HG03108 (cell line): ENCODE data around the gene SEMA4D.

Source experiments
- ATAC-seq: cut with Tn5 transposase; IDR thresholded peaks from one replicate; pipeline ENCODE4 v1.9.1; 2021; ENCODE audit warnings: moderate library complexity; ENCODE audit not compliant: unreplicated experiment

SEMA4D gene

DNA sequence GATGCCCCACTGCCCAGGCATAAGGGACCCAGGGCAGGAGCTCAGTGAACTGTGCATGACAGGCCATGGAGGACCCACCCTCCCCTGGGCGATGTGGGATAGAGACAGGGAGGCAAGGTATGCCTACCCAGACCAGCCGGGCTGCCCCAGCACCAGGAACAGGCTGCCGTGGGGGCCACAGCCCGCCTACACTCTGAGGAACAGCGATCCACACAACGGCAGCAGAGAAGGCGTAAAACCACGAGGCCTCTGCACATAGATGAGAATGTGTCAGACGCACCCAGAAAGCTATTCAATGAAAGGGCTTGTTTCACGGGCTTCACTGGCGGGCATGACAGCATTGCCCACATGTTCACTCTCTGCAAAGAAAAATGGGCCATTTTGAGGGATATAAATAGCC lies 49.5 kb downstream of the SEMA4D start:
- ATAC-seq, result no peak

DNA sequence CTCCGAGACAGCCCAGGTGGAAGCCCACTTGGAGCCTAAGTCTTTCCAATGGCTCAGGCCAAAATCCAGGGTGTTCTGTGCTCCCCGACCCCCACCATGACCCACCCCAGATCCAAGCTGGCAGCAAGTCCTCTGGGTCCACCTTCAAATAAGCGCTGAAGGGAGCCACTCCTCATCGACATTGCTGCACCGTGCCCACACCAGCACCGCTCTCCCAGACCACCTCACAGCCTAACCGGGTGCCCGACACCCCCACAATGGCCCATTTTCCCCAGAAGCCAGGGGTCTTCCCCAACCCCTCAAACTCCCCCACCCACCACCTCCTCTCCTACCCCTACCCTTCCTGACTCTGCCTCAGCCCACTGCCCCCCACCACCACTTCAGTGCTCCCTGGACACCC lies 50.5 kb downstream of the SEMA4D start:
- no peak for ATAC-seq

DNA sequence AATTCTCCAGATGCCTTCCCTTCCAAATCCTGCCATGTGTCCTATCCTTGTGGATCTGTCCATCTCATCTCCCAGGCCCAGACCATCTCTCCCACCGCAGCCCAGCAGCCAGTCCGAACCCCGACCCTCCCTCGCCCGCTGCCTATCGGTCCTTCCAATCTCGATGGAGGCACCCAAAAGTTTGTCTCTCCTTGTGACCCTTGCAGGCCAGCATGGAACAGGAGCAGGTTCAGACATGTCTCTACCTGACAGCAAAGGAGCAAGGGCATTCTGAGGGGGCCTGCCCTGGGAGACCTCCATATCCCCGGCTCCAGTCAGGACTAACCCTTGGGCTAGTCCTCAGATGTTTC lies 51.0 kb downstream of the SEMA4D start:
- ATAC-seq, result no peak

DNA sequence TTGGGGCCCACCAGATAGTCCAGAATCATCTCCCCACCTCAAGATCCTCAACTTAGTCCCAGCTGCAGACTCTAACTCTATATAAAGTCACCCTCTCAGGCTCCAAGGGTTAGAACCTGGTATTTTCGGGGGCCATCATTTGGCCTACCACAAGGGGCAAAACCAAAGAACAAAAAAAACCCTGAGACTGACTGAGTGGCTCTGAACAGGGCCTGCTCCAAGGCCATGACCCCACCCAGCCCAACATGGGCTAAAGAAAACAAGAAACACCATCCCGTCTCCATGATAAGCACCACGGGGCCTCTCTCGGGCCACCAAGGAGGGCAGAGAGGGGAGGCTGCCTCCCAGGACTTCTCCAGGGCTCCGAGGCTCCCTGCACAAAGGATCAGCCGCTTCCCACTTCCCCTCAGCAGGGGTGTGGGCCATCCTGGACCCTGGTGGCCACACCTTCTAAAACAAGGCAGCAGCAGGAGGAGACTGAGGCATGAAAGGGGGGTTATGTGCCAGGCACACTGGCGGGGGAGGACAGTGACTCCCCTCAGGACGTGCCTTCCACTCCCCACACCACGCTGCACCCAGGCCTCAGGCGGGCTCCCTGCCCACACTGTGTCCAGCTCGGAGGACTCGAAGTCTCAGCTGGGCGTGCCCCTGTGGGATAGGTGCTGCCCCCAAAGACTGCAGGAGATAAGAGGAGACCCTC lies 51.5 kb downstream of the SEMA4D start:
- no peak for ATAC-seq

DNA sequence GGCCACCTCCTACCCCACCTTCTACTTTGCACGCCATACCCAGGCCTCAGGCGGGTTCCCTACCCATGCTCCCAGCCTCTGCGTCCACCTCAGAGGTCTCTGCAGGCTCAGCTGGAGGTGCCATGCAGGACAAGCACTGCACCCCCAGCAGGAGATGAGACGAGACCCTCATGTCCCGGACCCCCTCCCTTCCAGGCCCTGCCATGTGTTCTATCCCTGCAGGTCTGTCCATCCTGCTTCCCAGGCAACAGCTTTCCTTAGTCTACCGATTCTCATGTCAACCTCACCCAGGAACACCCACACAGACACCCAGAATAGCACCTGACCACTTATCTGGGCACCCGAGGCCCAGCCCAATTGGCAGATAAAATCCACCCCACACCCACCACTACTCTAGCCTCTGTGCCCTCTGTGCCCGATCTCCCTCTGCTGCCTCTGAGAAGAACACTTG lies 52.1 kb downstream of the SEMA4D start:
- no peak for ATAC-seq

DNA sequence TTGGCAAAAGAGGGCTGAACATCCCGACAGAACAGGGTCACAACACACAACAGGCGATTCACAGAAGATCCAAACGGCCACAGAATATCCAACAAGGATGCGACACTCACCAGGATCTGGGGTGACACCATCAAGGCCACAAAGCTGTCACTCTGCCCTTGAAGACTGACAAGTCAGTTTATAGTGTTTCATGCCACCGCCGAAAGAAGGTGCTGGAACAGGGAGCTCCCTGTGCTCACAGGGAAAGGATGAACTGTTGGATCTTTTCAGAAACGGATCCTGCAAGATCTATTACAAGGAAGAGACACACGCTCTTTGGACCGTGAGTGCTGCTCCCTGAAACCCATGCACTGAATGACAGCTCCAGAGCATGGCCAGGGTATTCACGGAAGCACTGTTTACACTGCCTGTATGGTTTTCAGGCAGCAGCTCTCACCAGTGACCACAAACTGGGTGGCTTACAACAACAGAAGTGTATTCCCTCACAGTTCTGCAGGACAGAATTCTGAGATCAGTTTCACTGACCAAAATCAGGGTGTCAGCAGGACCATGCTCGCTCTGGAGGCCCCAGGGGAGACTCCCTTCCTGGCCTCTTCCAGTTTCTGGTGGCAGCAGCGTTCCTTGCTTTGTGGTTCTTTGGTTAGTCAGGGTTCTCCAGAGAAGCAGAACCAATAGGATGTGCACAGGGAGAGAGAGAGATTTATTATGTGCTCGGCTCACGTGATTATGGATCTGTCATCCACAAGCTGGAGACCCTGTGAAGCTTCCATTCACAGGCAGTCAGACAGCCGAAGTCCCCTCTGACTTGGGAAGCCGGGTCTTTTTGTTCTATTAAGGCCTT lies 52.8 kb downstream of the SEMA4D start:
- no peak for ATAC-seq

DNA sequence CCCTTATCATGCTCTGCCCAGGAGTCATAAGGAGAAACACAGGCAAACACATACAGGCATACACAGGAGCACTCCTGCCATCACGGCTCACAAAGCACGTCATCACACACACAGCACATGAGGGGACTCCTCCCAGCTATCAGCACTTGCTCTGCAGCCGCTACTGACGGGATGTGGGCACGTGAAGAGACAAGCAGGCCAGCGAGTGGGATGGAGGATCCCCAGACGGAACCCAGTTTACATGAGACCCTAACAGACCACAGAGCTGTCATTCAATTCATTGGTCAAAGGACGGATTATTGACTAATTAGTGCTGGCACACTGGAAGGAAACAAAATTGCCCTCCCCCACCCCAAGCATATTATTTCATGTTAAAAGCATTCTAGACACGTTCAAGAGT lies 53.6 kb downstream of the SEMA4D start:
- no peak for ATAC-seq

DNA sequence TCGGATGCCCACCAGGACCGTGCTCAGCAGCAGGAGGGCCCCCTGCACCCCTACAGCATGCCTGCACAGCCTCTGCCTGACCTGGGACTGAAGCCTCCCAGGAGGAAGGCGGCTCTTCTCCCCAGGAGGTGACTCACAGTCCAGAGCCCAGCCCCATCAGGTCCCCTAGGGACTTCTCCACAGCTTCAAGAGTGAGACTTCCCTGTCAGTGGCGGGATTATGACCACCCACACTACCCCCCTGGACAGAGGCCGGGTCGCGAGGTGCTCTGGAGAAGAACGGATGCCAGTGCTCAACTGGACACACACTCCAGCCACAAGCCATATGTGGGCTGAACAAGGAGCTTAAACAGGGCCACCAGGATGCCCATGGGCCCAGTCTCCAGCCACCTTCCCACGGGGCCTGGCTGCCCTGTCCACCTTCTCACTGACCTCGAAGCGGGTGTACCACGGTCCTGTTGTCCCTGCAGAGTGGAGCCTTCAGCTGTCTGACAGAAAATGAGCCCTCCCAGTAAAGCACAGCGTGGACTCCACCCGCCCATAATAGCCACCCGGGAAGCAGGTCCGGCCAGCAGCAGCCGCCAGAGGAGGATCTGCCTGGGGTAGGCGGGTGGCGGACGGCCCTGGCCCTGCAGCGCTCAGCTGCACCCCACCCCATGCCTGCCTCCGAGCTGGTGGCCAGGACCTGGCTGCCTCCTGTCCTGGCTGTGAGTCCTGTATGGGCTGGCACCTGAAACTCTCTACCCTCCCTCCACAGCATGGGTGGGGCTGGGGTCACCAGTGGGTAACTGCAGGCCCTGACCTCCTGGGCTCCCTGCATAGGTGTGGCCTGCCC lies 54.7 kb downstream of the SEMA4D start:
- no peak for ATAC-seq

DNA sequence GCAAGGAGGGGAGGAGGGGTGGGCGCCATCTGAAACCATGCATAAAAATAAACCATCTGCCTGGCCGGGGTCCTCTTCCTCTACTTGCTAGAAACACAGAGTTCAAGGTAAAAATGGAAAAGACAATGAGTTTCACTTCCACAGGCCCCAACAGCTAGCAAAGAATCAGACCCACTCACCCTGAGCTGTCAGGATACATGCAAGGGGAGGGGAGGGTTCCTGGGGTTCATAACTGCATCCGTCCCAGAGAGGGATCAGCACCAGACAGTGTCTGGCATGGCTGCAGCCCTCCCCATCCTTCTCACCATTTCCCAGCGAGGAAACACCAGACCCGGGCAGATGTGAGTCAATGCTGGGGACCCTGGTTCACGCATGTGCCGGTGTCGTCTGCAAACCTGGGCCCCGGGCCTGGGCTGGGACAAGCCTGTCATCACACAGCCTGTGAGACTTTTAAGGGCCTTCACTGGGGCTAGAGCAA lies 55.4 kb downstream of the SEMA4D start:
- no peak for ATAC-seq

DNA sequence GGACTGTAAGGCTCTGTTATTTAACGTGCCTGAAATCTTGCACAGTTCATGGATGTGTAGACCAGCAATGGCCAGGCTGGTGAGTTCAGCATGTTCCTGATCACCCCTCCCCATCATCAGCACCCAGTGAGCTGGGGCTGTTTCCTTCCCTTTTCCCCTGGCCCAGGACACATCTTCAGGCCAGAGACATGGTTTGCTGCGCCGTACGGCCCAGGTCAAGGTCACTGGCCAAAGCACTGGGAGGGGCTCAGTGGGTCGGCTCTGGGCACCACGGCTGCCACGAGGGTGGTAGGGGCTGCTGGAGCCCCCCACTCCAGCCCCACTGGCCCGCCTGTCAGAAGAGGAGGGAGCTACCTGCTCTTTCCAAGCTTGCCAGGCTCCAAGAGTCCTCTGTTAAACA lies 55.9 kb downstream of the SEMA4D start:
- ATAC-seq, result no peak

DNA sequence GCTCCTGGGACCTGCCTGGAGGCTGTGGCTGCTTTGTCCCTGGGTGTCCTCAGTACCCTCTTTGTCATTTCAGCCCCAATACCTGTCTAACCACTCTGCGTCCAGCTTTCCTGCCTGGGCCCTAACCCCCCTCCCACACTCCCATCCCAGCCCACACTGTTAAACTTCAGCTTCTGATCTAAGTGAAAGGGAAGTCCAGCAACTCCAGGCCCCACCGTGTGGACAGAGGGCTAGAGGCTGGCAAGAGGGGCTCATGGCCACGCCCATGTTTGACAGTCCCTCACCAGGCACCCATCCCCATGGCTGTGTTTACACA lies 56.3 kb downstream of the SEMA4D start:
- ATAC-seq, result no peak

DNA sequence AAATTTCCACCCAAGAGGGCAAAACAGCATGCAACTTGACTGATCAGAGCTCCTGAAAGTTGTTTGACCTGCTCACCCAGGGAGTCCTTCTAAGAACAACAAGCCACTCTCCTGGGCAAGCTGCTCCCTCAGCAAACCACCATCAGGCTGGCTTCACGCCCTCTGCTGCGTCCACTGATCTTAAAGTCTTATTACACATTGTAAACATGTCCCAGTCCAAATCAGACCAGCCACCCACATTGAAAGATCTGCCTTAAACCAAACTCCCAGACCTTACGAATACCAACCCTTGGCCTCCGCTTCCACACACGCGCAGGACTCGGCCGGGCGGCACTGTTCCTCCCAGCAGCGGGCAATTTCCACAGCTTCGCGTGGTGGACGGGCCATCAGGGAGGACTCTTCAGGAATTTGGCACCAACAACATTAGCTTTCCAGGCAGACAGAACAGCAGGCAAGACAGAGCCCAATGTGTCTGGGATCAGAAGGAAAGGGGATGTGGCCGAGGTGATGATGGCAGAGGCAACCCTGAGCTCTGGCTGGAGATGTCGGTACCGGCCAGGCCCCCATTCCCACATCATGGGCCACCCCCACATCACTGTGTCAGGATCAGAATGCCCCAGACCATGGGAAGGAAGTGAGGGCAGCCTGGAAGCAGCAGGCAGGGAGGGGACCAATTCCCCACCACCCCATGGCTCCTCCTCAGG lies 56.8 kb downstream of the SEMA4D start:
- no peak for ATAC-seq

DNA sequence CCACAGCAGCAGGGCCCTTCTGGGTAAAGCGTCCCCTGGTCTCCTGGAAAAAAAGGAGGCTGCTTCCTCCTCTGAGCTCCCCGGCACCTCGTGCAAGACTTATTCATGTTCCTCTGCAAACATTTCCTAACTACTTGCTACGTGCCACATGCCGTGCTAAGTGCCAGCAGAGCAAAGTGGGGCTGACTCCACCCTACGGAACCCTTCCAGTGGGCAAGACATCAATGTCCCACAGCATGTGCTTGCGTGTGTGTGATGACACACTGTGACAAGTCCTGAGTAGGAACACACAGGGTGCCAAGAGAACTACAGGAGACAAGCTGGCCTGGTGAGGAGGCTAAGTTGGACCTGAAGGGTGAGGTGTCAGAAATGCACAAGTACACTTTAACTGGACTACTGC lies 57.4 kb downstream of the SEMA4D start:
- ATAC-seq, result no peak

DNA sequence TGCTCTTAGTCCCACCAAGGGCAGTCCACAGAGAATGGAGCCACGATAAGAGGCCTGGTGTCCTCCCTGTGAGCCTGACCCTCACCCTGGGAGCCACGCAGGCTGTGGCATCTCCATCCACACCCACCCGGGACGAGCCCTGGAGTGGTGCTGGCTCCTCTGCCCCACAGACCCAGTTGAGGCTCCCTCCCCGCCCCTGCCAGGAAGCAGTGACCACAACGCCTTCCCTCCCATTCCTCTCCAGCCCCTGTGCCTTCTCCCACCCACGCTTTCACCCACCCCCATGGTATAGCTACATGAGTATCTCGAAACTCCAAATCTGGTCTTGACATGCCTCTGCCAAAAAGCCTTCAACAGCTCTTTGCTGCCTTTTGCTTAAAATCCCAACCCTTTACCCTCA lies 57.9 kb downstream of the SEMA4D start:
- ATAC-seq, result no peak

DNA sequence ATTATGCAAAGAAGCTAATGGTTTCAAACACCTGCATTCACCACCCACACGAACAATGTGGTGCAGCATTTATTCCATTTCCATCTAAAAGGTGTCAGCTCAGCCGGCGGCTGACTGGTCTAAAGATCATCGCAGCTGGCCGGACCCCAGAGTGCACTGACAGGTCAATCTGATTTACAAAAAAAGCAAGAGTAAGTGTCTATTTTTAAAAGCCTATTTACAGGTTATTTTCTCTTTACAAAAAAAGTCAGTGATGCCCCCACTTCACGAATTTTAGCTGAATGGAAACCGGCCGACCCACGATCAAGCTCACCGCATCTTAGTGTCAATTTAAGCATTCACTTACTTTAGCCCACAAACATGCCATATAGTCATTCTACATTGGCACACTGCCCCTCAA lies 58.3 kb downstream of the SEMA4D start:
- ATAC-seq, result no peak

DNA sequence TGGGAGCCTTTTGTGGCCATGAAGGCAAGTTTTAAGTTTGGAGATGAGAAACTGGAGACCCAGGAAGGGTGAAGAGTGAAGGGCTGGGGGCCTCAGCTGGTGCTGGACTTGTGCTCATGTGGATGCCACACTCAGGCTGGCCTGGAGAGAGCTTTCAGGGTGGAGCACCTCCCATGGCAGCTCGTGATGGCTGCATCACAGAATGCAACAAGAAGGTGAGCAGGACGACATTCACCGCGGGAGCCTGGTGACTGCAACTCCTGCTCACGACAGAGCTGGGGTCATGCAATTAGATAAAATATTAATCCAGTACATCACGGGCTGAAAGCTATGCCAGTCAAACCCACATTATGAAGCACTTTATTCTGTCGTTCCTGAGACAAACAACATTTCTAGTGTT lies 59.7 kb downstream of the SEMA4D start:
- no peak for ATAC-seq

DNA sequence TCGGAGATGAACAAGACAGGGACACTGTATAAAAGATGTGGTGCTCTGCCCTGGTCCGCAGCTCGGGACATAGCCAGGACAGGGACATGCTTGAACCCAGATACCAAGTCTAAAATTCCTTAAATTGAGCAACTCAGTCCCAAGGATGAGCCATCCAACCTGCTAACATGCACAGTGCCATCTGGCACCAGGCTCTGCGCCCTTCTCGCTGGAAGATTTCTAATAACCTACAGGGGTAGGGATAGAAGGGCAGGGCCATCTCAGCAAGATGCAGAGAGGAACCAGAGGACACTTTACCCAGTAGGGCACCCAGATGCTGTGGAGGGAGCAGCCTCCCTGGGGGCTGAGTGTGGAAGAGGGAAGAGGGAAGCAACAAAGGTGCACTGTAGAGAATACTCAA lies 60.1 kb downstream of the SEMA4D start:
- ATAC-seq, result no peak

DNA sequence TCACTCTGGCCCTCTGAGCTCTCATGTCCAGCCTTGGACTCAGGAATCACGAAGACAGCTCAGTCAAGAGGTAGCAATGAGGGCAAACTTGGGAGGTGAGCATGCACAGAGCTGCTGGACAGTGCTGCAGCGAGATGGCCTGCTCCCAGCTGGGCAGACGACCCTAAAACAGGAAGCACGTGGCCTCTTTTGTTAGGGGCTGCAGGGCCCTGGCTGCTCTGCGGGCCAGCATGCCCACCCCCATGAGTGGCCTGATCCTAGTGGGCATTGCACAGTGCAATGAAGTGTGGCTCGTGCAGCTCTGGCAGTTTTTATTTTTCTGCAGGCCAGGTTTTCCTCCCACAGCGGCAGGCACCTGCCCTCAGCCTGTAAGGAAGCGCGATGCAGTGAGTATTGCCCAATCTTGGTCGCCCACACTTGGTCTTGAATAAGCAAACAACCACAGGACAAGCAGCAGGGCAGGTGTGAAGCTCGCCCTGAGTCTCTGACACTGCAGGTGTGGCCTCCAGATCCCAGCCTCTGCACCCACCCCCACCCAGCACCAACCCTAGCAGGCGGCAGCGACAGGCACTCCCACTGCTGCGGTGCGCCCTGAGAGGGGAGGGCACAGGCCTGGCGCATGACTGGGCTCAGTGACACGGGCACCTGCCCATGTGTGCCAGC lies 60.8 kb downstream of the SEMA4D start:
- peak; percentile 34 for ATAC-seq

DNA sequence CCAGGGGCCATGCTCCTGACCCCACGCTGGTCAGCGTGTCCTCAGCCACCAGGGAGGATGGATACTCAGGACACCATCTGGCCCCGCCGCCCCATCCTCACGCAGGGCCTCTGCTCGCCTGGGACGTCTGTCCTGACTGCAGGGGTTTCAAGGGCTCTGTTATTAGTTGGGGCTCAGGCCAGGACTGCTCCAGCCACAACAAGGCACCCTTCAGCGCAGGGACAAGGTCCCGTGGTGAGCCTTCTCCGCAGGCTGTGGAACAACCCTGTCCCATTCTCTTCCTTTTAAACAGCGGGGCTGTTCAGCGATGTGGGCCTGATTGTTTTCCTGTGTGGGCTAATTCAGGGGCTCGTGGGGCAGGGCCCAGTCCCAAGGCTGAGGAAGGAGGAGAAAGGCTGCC lies 61.6 kb downstream of the SEMA4D start:
- no peak for ATAC-seq

DNA sequence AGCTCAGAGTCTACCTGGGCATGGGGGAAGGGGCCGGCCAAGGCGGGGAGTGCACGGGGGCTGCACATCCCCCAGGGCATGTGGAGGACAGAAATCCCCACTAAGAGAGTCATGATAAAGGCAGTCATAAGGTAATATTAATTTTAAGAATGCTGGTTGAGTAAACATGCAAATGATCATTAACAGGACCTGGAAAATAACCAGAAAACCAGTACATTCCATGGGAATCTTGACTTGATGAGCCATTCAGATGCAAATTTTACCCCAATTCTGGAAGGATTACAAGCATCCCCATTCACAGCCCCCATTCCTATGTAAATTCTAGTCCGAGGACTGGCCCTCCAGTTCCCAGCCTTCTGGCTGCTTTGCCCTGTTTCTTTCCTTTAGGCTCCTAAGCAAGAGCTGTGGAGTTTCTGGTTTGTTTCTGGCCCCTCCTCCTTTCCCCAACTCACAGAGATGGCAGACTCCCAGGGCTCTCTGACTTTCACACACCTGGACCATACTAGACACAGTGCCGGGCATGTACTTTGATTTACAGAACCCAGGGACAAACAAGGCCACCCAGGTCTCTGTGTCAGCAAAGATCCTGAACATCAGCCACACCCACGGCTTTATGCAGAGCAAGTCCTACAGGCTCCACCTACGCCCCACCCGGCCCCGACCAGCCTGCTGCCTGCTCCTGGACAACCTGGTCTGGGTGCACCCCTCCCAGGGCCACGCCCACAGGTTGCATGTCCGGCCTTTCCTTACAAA lies 62.7 kb downstream of the SEMA4D start:
- ATAC-seq, result no peak
